K562 (cell line): ENCODE data around the gene CALR3. TPM values are rescaled to one million over a fixed set of nuclear protein-coding genes. Genes with fewer than 3 reads are reported as not detected.

Source experiments
- ARID1B ChIP-seq: fragments of 450-650 bp; IDR thresholded peaks from 2 replicates; pipeline ENCODE4 v1.6.1; 2016; ENCODE audit warnings: antibody characterized with exemption, mild to moderate bottlenecking, inconsistent platforms
- ARID3A ChIP-seq: IDR thresholded peaks from 2 replicates; pipeline ENCODE4 v1.6.1; 2012; ENCODE audit warnings: low read depth, low read length, improper control_type of control experiment, borderline replicate concordance
- CBFB ChIP-seq: sonication (generic); formaldehyde crosslinking; IDR thresholded peaks from 2 replicates; pipeline ENCODE4 v1.4.0; 2020; ENCODE audit warnings: mild to moderate bottlenecking, missing genetic modification reagents
- COPS2 ChIP-seq: fragments of 450-650 bp; conservative IDR thresholded peaks from 2 replicates; pipeline ENCODE4 v1.6.1; 2016; ENCODE audit warnings: mild to moderate bottlenecking, moderate library complexity
- CREB3L1 ChIP-seq: fragments of 450-650 bp; IDR thresholded peaks from 2 replicates; pipeline ENCODE4 v1.6.1; 2014; ENCODE audit warnings: low read depth, mild to moderate bottlenecking, moderate library complexity, borderline replicate concordance
- CXXC5 ChIP-seq: fragments of 250-450 bp; sonication (Bioruptor Pico); IDR thresholded peaks from 2 replicates; pipeline ENCODE4 v1.8.0; 2022; ENCODE audit warnings: inconsistent platforms, mild to moderate bottlenecking, moderate library complexity
- DPF2 ChIP-seq: fragments of 450-650 bp; IDR thresholded peaks from 2 replicates; pipeline ENCODE4 v1.6.1; 2016
- FOSL1 ChIP-seq: fragments of 200-800 bp; sonication (Bioruptor generic); conservative IDR thresholded peaks from 2 replicates; pipeline ENCODE4 v1.6.1; 2016; ENCODE audit warnings: missing genetic modification characterization, missing compliant biosample characterization
- HDAC8 ChIP-seq: fragments of 450-650 bp; IDR thresholded peaks from 2 replicates; pipeline ENCODE4 v1.6.1; 2016; ENCODE audit warnings: mild to moderate bottlenecking, missing genetic modification characterization, moderate library complexity, missing compliant biosample characterization
- HMBOX1 ChIP-seq: sonication (generic); IDR thresholded peaks from 2 replicates; pipeline ENCODE4 v1.6.1; 2016
- HMG20A ChIP-seq: fragments of 450-650 bp; formaldehyde crosslinking; conservative IDR thresholded peaks from 2 replicates; pipeline ENCODE4 v1.4.0; 2020; ENCODE audit warnings: mild to moderate bottlenecking, mixed read lengths
- KDM1A ChIP-seq, 2 experiments: fragments of 450-650 bp; IDR thresholded peaks; 2 replicates each; pipeline ENCODE4 v1.6.1; 2016; ENCODE audit warnings: mild to moderate bottlenecking in 2 of 2
- L3MBTL2 ChIP-seq: fragments of 450-650 bp; IDR thresholded peaks from 2 replicates; pipeline ENCODE4 v1.6.1; 2016; ENCODE audit warnings: mild to moderate bottlenecking, moderate library complexity
- LCOR ChIP-seq: sonication (generic); formaldehyde crosslinking; IDR thresholded peaks from 2 replicates; pipeline ENCODE4 v1.8.0; 2022; ENCODE audit warnings: mild to moderate bottlenecking, missing genetic modification reagents
- NFIX ChIP-seq: fragments of 250-450 bp; sonication (Bioruptor Pico); IDR thresholded peaks from 2 replicates; pipeline ENCODE4 v1.4.0; 2020; ENCODE audit warnings: low read depth, mild to moderate bottlenecking, moderate library complexity
- SIN3A ChIP-seq, 2 experiments: fragments of 150-350 bp in 1 of 2; IDR thresholded peaks; 2 replicates each; pipeline ENCODE4 v1.6.1; 2011 to 2016; ENCODE audit warnings: borderline replicate concordance in 2 of 2, low read depth in 2 of 2, low read length in 2 of 2, mild to moderate bottlenecking in 2 of 2, moderate library complexity in 2 of 2; ENCODE audit not compliant: control insufficient read depth in 1 of 2
- USF2 ChIP-seq: sonication (generic); formaldehyde crosslinking; IDR thresholded peaks from 2 replicates; pipeline ENCODE4 v1.5.0; 2020; ENCODE audit warnings: missing genetic modification reagents
- ZC3H11A ChIP-seq: IDR thresholded peaks from 2 replicates; pipeline ENCODE4 v1.6.1; 2012; ENCODE audit warnings: low read depth, low read length, improper control_type of control experiment
- ZFP91 ChIP-seq: sonication (generic); formaldehyde crosslinking; IDR thresholded peaks from 2 replicates; pipeline ENCODE4 v1.8.0; 2022; ENCODE audit warnings: mild to moderate bottlenecking, missing genetic modification reagents
- ZNF217 ChIP-seq: sonication (generic); formaldehyde crosslinking; IDR thresholded peaks from 2 replicates; pipeline ENCODE4 v1.8.0; 2022; ENCODE audit warnings: mild to moderate bottlenecking, missing genetic modification reagents
- ZNF384 ChIP-seq: IDR thresholded peaks from 2 replicates; pipeline ENCODE4 v1.6.1; 2012; ENCODE audit warnings: low read depth, low read length, improper control_type of control experiment
- polyA plus RNA-seq, 8 experiments: library from polyadenylated mRNA; depleted of rRNA in 4 of 8; stranded (reverse) in 5 of 8; unstranded in 3 of 8; fragments of >200 nt; fragmentation: Nextera tagmentation in 2 of 8; fragmentation: Illumina TruSeq in 1 of 8; extraction: Ambion mirVana in 2 of 8; extraction: Trizol in 1 of 8; gene quantifications; 2 replicates each; pipeline versions ENCODE4 v1.2.1 to v1.2.3, GENCODE V29; 2011 to 2014; ENCODE audit warnings: inconsistent platforms in 1 of 8, missing spikeins in 1 of 8
- total RNA-seq, 7 experiments: library from RNA; depleted of rRNA in 6 of 7; stranded (reverse); fragments of >200 nt in 6 of 7; fragmentation: Illumina TruSeq in 2 of 7; extraction: Trizol in 2 of 7; gene quantifications; 2 replicates each; pipeline versions ENCODE4 v1.2.1 to v1.2.3, GENCODE V29; 2011 to 2021; ENCODE audit warnings: low replicate concordance in 1 of 7

The CALR3 gene
- total and polyA plus RNA-seq, 9 of the 15 experiments (the other 6 are each of a cell fraction or from before 2014, with no cell fraction given) = 0.15 to 0.41 (median 0.22) TPM; not detected in 4

GRCh38 chr19:16435999-16436650 lies 59.8 kb downstream of the CALR3 start (continued):
- no peak for TF ChIP-seq HMBOX1
- TF ChIP-seq DPF2 = peak; percentile 49; the same call in 1 of the 2 replicates
- no peak for TF ChIP-seq CBFB (CRISPR knock-in tag)
- no peak for TF ChIP-seq ZNF217
- TF ChIP-seq ZFP91 (CRISPR knock-in tag) = no peak
- peak; percentile 75 for TF ChIP-seq USF2 (CRISPR knock-in tag)
- no peak for TF ChIP-seq ARID3A
- TF ChIP-seq ZNF384 = 0 out of 2 replicates have a peak, but pooled peaks have one; percentile 23
- no peak for TF ChIP-seq ZC3H11A
- peak; percentile 79 for TF ChIP-seq CXXC5
- no peak for TF ChIP-seq LCOR (CRISPR knock-in tag)
- no peak for TF ChIP-seq HDAC8 (tag)
- TF ChIP-seq ARID1B = peak; percentile 73
- TF ChIP-seq NFIX = no peak
- peak; percentile 59 to 65 for TF ChIP-seq KDM1A (IDR thresholded peaks at IDR 0.05)
- peak; percentile 42; the same call in 1 of the 2 replicates for TF ChIP-seq FOSL1 (tag)
- TF ChIP-seq CREB3L1 = no peak
- TF ChIP-seq L3MBTL2 = peak; percentile 23; the same call in 1 of the 2 replicates
- TF ChIP-seq COPS2 = no peak
- TF ChIP-seq HMG20A (CRISPR knock-in tag) = no peak
- peak in 1 of 2 experiments; percentile 20; a peak in 1 of 4 replicates for TF ChIP-seq SIN3A (IDR thresholded peaks at IDR 0.05; ENCODE audit: borderline replicate concordance in 2 of 2, control insufficient read depth in 1 of 2, low read depth in 2 of 2, low read length in 2 of 2)
